OCI-LY1 (cell line): ENCODE measurements around the gene USH2A.

Experiments
- H2AFZ ChIP-seq: fragments of 200-600 bp; sonication (generic), shearing (Covaris generic); 2 replicates; pipeline ENCODE4 v1.6.0; 2014; ENCODE audit warnings: antibody characterized with exemption, mild to moderate bottlenecking, low read length
- H3F3A ChIP-seq: fragments of 200-600 bp; sonication (generic), shearing (Covaris generic); 2 replicates; pipeline ENCODE4 v1.6.0; 2014; ENCODE audit warnings: mild to moderate bottlenecking, antibody characterized with exemption, low read length, moderate library complexity; ENCODE audit not compliant: insufficient read depth
- H3K27ac ChIP-seq: fragments of 200-600 bp; sonication (generic); 2 replicates; pipeline ENCODE4 v1.5.1; 2014; ENCODE audit warnings: low read length, mixed run types, mild to moderate bottlenecking, low read depth; ENCODE audit not compliant: poor library complexity, severe bottlenecking
- H3K27me3 ChIP-seq: fragments of 200-600 bp; sonication (generic); 2 replicates; pipeline ENCODE4 v1.6.0; 2014; ENCODE audit warnings: antibody characterized with exemption, mild to moderate bottlenecking, low read length, moderate library complexity; ENCODE audit not compliant: insufficient read depth
- H3K36me3 ChIP-seq: fragments of 200-600 bp; sonication (generic); 2 replicates; pipeline ENCODE4 v1.6.1; 2014; ENCODE audit warnings: mild to moderate bottlenecking, antibody characterized with exemption, low read length, moderate library complexity, mixed read lengths; ENCODE audit not compliant: insufficient read depth
- H3K4me1 ChIP-seq: fragments of 200-600 bp; sonication (generic); 2 replicates; pipeline ENCODE4 v1.5.1; 2014; ENCODE audit warnings: mild to moderate bottlenecking, low read length, moderate library complexity; ENCODE audit not compliant: insufficient read depth, severe bottlenecking
- H3K4me2 ChIP-seq: fragments of 200-600 bp; sonication (generic), shearing (Covaris generic); 2 replicates; pipeline ENCODE4 v1.6.1; 2014; ENCODE audit warnings: low read length
- H3K4me3 ChIP-seq: fragments of 200-600 bp; sonication (generic); 2 replicates; pipeline ENCODE4 v1.5.1; 2014; ENCODE audit warnings: low read length, low read depth, mild to moderate bottlenecking, mixed read lengths; ENCODE audit not compliant: poor library complexity, severe bottlenecking
- H3K79me2 ChIP-seq: fragments of 200-600 bp; shearing (Covaris generic); 2 replicates; pipeline ENCODE4 v1.6.1; 2016; ENCODE audit warnings: mixed run types, low read length, mixed read lengths; ENCODE audit not compliant: insufficient read depth
- H3K9ac ChIP-seq: fragments of 200-600 bp; sonication (generic), shearing (Covaris generic); 2 replicates; pipeline ENCODE4 v1.6.1; 2014; ENCODE audit warnings: mild to moderate bottlenecking, low read length, mixed read lengths
- H3K9me2 ChIP-seq: fragments of 200-600 bp; sonication (generic), shearing (Covaris generic); 2 replicates; pipeline ENCODE4 v1.6.1; 2014; ENCODE audit warnings: low read depth, mild to moderate bottlenecking, low read length, mixed read lengths
- H3K9me3 ChIP-seq: fragments of 200-600 bp; shearing (Covaris generic); 2 replicates; pipeline ENCODE4 v1.6.1; 2014; ENCODE audit warnings: low read length, mixed read lengths
- H4K20me1 ChIP-seq: fragments of 200-600 bp; sonication (generic), shearing (Covaris generic); 2 replicates; pipeline ENCODE4 v1.6.0; 2016; ENCODE audit warnings: mild to moderate bottlenecking, low read length; ENCODE audit not compliant: insufficient read depth
- EZH2 ChIP-seq: fragments of 200-600 bp; sonication (generic), shearing (Covaris generic); IDR thresholded peaks from 2 replicates; pipeline ENCODE4 v1.8.0; 2017; ENCODE audit warnings: borderline replicate concordance, mixed run types, mild to moderate bottlenecking, antibody characterized with exemption, low read length, moderate library complexity, mixed read lengths
- TF ChIP-seq, protein P1 (sequence below): fragments of 200-600 bp; sonication (generic), shearing (Covaris generic); IDR thresholded peaks from 2 replicates; pipeline ENCODE4 v1.5.1; 2017; ENCODE audit warnings: mild to moderate bottlenecking, antibody characterized with exemption, low read length, moderate library complexity, mixed read lengths

USH2A gene

GRCh38 chr1:215792446-215792845, 630.8 kb downstream of the USH2A start:
- Histone ChIP-seq H3K9ac (no peak overlapping the region), H3K27ac (no peak overlapping the region), H3K4me2 (no peak overlapping the region), H3K9me3 (no peaks in the 10 kb centered on the region), H3K27me3 (no peaks in the 10 kb centered on the region), H3K4me3 (no peak overlapping the region), H3K79me2 (no peaks in the 10 kb centered on the region), H3F3A (no peaks in the 10 kb centered on the region), H3K9me2 (no peaks in the 10 kb centered on the region), H4K20me1 (no peaks in the 10 kb centered on the region), H3K4me1 (no peaks in the 10 kb centered on the region), H2AFZ (no peak overlapping the region), H3K36me3 (no peaks in the 10 kb centered on the region)
- TF ChIP-seq EZH2: no peak

- Histone ChIP-seq H3K4me2 (no peak overlapping the region), H3K79me2 (no peaks in the 10 kb centered on the region), H3K27ac (no peak overlapping the region), H3K27me3 (no peaks in the 10 kb centered on the region), H3K9me3 (no peaks in the 10 kb centered on the region), H4K20me1 (no peaks in the 10 kb centered on the region), H3K9ac (no peak overlapping the region), H3K9me2 (no peaks in the 10 kb centered on the region), H3K4me3 (no peak overlapping the region), H3K36me3 (no peaks in the 10 kb centered on the region), H3F3A (no peaks in the 10 kb centered on the region), H2AFZ (no peak overlapping the region), H3K4me1 (no peaks in the 10 kb centered on the region)
- no peak for TF ChIP-seq EZH2
- TF ChIP-seq, protein P1, sequence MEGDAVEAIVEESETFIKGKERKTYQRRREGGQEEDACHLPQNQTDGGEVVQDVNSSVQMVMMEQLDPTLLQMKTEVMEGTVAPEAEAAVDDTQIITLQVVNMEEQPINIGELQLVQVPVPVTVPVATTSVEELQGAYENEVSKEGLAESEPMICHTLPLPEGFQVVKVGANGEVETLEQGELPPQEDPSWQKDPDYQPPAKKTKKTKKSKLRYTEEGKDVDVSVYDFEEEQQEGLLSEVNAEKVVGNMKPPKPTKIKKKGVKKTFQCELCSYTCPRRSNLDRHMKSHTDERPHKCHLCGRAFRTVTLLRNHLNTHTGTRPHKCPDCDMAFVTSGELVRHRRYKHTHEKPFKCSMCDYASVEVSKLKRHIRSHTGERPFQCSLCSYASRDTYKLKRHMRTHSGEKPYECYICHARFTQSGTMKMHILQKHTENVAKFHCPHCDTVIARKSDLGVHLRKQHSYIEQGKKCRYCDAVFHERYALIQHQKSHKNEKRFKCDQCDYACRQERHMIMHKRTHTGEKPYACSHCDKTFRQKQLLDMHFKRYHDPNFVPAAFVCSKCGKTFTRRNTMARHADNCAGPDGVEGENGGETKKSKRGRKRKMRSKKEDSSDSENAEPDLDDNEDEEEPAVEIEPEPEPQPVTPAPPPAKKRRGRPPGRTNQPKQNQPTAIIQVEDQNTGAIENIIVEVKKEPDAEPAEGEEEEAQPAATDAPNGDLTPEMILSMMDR: no peak
These were observed 633.3 kb downstream of the USH2A start for GRCh38 chr1:215789981-215790380.

DNA sequence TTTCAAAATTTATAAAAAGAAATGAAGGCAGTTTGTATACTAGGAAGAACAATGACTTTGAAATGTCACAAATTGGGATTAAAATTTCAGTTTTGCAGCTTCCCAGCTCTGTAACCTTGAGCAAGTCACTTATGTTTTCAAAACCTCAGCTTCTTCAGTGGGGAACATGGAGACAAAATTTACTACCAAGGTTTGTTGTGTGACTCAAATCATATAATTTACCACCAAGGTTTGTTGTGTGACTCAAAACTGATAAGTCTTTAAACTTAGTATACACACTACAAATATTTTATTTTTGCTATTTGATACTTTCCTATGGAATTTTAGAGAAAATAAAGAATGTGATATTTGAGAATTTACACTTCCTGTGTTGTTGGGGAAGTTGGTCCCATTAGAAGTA, 636.3 kb downstream of the USH2A start:
- no peak overlapping the region for H3K9ac ChIP-seq
- H4K20me1 ChIP-seq: no peaks in the 10 kb centered on the region
- H3K4me3 ChIP-seq: no peak overlapping the region
- no peaks in the 10 kb centered on the region for H3F3A ChIP-seq
- no peaks in the 10 kb centered on the region for H3K36me3 ChIP-seq
- H3K79me2 ChIP-seq: no peaks in the 10 kb centered on the region
- no peaks in the 10 kb centered on the region for H3K9me2 ChIP-seq
- no peaks in the 10 kb centered on the region for H3K4me1 ChIP-seq
- no peaks in the 10 kb centered on the region for H3K27me3 ChIP-seq
- no peak overlapping the region for H3K4me2 ChIP-seq
- no peaks in the 10 kb centered on the region for H3K9me3 ChIP-seq
- TF ChIP-seq, protein P1: no peak
- TF ChIP-seq EZH2: no peak
- no peak overlapping the region for H3K27ac ChIP-seq
- no peak overlapping the region for H2AFZ ChIP-seq

DNA sequence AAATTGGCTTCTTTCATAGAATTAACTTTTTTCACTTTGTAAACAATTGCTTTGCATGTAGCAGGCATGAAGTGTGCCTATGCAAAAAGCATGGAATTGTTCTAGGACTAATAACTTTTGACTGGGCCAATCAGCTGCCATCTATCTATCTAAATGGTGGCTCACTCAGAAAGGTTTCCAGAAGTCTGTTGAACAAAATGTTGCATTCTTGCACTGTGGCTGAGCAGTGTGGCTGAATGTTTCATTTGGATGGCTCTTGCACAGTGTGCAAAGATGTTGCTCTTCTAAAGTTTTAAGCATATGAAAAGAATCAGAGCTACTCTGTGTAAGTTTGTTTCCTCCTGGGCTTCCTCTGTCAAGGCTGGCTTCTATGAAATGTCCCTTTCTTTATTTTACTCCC, 642.6 kb downstream of the USH2A start:
- Histone ChIP-seq H3K36me3 (no peaks in the 10 kb centered on the region), H3K27ac (no peak overlapping the region), H3K4me2 (no peak overlapping the region), H4K20me1 (no peaks in the 10 kb centered on the region), H3K9me2 (no peaks in the 10 kb centered on the region), H3K9ac (no peak overlapping the region), H3K27me3 (no peaks in the 10 kb centered on the region), H3K79me2 (no peaks in the 10 kb centered on the region), H3K4me1 (no peaks in the 10 kb centered on the region), H3K9me3 (no peaks in the 10 kb centered on the region), H3K4me3 (no peak overlapping the region), H3F3A (no peaks in the 10 kb centered on the region), H2AFZ (no peak overlapping the region)
- TF ChIP-seq, protein P1: no peak
- no peak for TF ChIP-seq EZH2
